ENCODE results near the gene TEX19. TPM values are rescaled to one million over a fixed set of nuclear protein-coding genes. Genes with fewer than 3 reads are reported as not detected.

TEX19 gene
- total and polyA plus RNA-seq, 9 of the 15 experiments (the other 6 are each of a cell fraction or from before 2014, with no cell fraction given) = 0.10 to 4.9 (median 1.9) TPM

- TF ChIP-seq FOXP4 (CRISPR knock-in tag; IDR thresholded peaks at IDR 0.05; ENCODE audit: borderline replicate concordance) = no peak
- peak; percentile 85 for TF ChIP-seq HINFP (tag; conservative IDR thresholded peaks at IDR 0.05; ENCODE audit: low read depth)
- no peak for TF ChIP-seq MIER1 (IDR thresholded peaks at IDR 0.05; ENCODE audit: low read depth)
- TF ChIP-seq BRD9 (IDR thresholded peaks at IDR 0.05; ENCODE audit: low read depth, partially characterized antibody) = peak; percentile 2
- TF ChIP-seq HDAC2 (IDR thresholded peaks at IDR 0.05) = peak; percentile 33; the same call in 1 of the 2 replicates
- TF ChIP-seq CHD1 (IDR thresholded peaks at IDR 0.05; ENCODE audit: low read length) = no peak
- no peak for TF ChIP-seq FUS (optimal IDR thresholded peaks at IDR 0.05; ENCODE audit: low read depth, low read length)
- no peak for TF ChIP-seq FOXM1 (IDR thresholded peaks at IDR 0.05; ENCODE audit: low read depth)
- TF ChIP-seq FOXM1 (CRISPR knock-in tag; IDR thresholded peaks at IDR 0.05; ENCODE audit: low read depth) = no peak
- TF ChIP-seq CGGBP1 (CRISPR knock-in tag; IDR thresholded peaks at IDR 0.05) = no peak
- 0 out of 2 replicates have a peak, but pooled peaks have one; percentile 38 for TF ChIP-seq SMAD3 (CRISPR knock-in tag; conservative IDR thresholded peaks at IDR 0.05)
- no peak for TF ChIP-seq ZNF780A (CRISPR knock-in tag; IDR thresholded peaks at IDR 0.05)
- no peak for TF ChIP-seq ZNF639 (CRISPR knock-in tag; conservative IDR thresholded peaks at IDR 0.05 in 1 of 2, IDR thresholded peaks at IDR 0.05 in 1 of 2)
- no peak for TF ChIP-seq ZNF12 (CRISPR knock-in tag; IDR thresholded peaks at IDR 0.05)
- TF ChIP-seq ZNF175 (CRISPR knock-in tag; IDR thresholded peaks at IDR 0.05; ENCODE audit: low read depth) = 0 out of 2 replicates have a peak, but pooled peaks have one; percentile 23
- TF ChIP-seq POU5F1 (IDR thresholded peaks at IDR 0.05; ENCODE audit: borderline replicate concordance, low read depth, low read length, partially characterized antibody) = no peak
Observed at GRCh38 chr17:82367724-82368524, 8.9 kb downstream of the TEX19 start (continued).
